BJ (cell line): ENCODE measurements around the gene AKT3. TPM values are rescaled to one million over a fixed set of nuclear protein-coding genes. Genes with fewer than 3 reads are reported as not detected.
A peak's percentile ranks its signal among the peaks of the same experiment; 100 is the strongest.

ENCODE experiments used
- CTCF ChIA-PET: fragments of 350-600 bp; formaldehyde crosslinking; extraction: SDS; loops from one replicate; lab custom pipeline; 2021; ENCODE audit warnings: antibody characterized with exemption, inconsistent platforms; lab: Yijun Ruan, JAX
- POLR2A ChIA-PET: fragments of 300-600 bp; sonication (Branson Sonifier 250); formaldehyde crosslinking; extraction: SDS; loops from one replicate; lab custom pipeline; 2021; ENCODE audit warnings: antibody characterized with exemption; lab: Charles Lee
- DNase-seq: peaks from one replicate; pipeline ENCODE4 v3.0.0-alpha.2; 2011; ENCODE audit warnings: low read depth
- H3K27me3 ChIP-seq: 2 replicates; pipeline ENCODE4 v1.6.0; 2011; ENCODE audit warnings: low read length; ENCODE audit not compliant: control insufficient read depth, insufficient read depth
- H3K36me3 ChIP-seq: 2 replicates; pipeline ENCODE4 v1.5.1; 2011; ENCODE audit warnings: low read length; ENCODE audit not compliant: control insufficient read depth, insufficient read depth
- H3K4me3 ChIP-seq: 2 replicates; pipeline ENCODE4 v1.5.1; 2011; ENCODE audit warnings: low read depth, mild to moderate bottlenecking, control low read depth, low read length
- polyA plus RNA-seq: library from polyadenylated mRNA; depleted of rRNA; stranded (reverse); fragments of >200 nt; gene quantifications from 2 replicates; pipeline ENCODE4 v1.2.3, GENCODE V29; 2011
- TF ChIP-seq, protein P1 (sequence below): IDR thresholded peaks from 2 replicates; pipeline ENCODE4 v1.5.1; 2011; ENCODE audit warnings: low read depth, mild to moderate bottlenecking, control low read depth, inconsistent platforms, low read length, moderate library complexity; ENCODE audit not compliant: insufficient read depth

AKT3 gene
- polyA plus RNA-seq, 1 experiment, result 23.8 TPM

DNA sequence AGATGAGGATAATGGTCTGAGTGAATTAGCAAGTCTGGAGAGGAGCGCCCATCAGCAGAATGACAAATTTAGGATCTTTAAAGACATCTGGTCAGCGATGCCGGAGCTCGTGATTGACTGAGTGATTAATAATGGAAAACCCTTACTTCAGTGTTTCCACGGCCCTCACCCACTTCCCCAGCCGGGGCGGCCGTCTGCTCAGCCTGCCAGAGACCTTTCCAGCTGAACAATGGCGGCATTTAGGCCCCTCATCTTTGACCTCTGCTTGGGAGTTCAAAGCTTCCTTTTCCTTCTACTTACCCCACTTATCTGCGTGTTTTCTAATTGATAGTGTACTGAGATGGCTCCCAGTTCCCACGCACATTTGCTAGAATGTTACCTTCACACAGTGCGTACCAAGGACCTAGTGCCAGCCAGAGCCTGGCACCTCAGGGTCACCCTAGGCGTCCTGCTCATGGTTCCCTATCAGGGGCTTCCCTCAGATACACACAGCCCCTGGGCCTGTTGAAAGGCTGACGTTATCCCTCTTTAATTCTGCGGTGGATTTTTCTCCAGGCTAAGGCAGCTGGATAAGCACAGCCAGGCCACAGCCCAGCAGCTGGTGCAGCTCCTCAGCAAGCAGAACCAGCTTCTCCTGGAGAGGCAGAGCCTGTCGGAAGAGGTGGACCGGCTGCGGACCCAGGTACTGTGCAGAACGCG lies 361.4 kb downstream of the AKT3 start:
- ChIA-PET POLR2A (no interaction called here), CTCF (no interaction called here)
- Histone ChIP-seq H3K4me3 (no peak overlapping the region), H3K27me3 (no peaks in the 10 kb centered on the region), H3K36me3 (no peaks in the 10 kb centered on the region)
- no peak for DNase-seq
- TF ChIP-seq, protein P1, sequence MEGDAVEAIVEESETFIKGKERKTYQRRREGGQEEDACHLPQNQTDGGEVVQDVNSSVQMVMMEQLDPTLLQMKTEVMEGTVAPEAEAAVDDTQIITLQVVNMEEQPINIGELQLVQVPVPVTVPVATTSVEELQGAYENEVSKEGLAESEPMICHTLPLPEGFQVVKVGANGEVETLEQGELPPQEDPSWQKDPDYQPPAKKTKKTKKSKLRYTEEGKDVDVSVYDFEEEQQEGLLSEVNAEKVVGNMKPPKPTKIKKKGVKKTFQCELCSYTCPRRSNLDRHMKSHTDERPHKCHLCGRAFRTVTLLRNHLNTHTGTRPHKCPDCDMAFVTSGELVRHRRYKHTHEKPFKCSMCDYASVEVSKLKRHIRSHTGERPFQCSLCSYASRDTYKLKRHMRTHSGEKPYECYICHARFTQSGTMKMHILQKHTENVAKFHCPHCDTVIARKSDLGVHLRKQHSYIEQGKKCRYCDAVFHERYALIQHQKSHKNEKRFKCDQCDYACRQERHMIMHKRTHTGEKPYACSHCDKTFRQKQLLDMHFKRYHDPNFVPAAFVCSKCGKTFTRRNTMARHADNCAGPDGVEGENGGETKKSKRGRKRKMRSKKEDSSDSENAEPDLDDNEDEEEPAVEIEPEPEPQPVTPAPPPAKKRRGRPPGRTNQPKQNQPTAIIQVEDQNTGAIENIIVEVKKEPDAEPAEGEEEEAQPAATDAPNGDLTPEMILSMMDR, result no peak

DNA sequence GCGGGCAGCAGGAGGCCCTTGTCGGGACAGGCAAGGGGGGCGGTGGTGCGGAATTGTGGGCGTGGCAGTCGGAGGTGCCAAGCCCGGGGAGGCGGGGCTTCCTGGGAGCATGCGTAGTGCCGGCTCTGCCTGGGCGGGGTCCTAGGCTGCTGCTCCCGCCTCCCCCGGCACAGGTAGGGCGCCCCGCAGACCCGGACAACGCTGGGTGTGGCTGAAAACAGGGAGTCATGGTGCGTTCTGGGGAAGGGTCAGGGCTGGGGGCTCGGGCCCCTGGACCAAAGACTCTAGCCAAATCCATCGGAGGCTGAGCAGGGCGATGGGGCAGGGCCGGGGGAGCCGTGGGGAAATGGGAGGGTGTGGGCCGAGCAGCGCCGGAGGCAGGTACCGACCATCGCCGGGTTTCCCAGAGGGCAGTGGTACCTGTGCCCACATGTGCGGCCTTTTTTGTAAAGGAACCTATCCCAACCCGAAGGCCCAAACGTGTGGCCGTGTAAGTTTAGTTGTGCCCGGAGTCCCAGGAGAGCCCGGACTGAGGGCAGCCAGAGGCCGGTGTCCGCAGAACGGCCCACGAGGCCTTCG lies 362.3 kb downstream of the AKT3 start:
- POLR2A ChIA-PET, result no interaction called here
- Histone ChIP-seq H3K27me3 (no peaks in the 10 kb centered on the region), H3K4me3 (peak overlapping the region; percentile 17; the same call in 1 of the 2 replicates), H3K36me3 (no peaks in the 10 kb centered on the region)
- TF ChIP-seq, protein P1, result no peak
- no peak for DNase-seq
- CTCF ChIA-PET, result no interaction called here

DNA sequence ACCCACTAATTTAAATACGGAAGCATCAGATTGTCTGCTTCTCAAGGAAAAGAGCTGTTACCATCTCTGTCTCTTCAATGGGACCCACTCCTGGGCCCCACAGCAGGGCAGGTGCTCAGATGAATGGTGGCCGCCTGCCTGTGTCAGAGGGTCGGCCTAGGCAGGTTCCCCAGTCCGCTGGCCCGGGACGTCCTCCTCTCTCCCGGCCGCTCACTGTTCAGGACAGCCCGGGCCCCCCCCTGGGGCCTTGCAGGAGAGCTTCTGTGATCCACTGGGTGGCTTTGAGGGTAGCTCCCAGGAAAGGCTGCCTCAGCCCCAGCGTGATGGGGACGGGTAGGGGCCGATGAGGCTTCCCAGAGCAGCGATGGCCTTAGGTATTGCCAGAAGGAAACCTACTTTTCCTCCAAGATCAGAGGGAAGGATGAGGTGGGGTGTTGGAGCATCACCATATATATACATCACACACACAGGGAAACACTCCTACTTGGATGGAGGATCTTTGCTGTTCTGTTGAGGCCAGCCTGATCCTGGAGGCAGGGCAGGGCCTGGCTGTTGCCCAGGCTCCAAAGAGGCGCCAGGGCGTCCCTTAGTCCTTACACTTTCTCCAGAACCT lies 362.9 kb downstream of the AKT3 start:
- Histone ChIP-seq H3K27me3 (no peaks in the 10 kb centered on the region), H3K4me3 (no peak overlapping the region), H3K36me3 (no peaks in the 10 kb centered on the region)
- DNase-seq, result no peak
- TF ChIP-seq, protein P1, result no peak
- ChIA-PET CTCF (interaction anchor here (1.0 kb wide), 1 partner anchor 19 kb away, joined by 3 read pairs; no protein-coding TSS in a partner anchor), POLR2A (no interaction called here)

DNA sequence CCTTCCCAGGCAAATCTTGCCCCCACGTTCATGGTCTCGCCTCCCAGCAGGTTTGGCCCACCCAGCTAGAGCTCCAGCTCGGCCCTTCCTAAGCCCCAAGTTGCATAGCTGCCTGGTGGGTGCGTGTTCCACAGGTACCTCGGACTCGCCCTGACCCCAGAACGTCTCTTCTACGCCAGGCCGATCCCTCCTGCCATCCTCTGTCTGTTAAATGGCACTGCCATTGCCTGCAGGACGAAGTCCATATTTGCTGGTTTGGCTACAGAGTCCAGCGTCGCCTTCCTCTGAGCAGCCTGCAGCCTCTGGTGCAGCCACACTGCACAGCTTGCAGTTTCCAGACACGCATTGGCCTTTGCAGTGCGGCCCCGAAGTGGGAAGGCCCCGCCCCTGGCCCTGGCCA lies 366.1 kb downstream of the AKT3 start:
- H3K27me3 ChIP-seq, result no peaks in the 10 kb centered on the region
- H3K4me3 ChIP-seq, result no peak overlapping the region
- TF ChIP-seq, protein P1, result no peak
- no peaks in the 10 kb centered on the region for H3K36me3 ChIP-seq
- POLR2A ChIA-PET, result no interaction called here
- no peak for DNase-seq
- CTCF ChIA-PET, result no interaction called here

DNA sequence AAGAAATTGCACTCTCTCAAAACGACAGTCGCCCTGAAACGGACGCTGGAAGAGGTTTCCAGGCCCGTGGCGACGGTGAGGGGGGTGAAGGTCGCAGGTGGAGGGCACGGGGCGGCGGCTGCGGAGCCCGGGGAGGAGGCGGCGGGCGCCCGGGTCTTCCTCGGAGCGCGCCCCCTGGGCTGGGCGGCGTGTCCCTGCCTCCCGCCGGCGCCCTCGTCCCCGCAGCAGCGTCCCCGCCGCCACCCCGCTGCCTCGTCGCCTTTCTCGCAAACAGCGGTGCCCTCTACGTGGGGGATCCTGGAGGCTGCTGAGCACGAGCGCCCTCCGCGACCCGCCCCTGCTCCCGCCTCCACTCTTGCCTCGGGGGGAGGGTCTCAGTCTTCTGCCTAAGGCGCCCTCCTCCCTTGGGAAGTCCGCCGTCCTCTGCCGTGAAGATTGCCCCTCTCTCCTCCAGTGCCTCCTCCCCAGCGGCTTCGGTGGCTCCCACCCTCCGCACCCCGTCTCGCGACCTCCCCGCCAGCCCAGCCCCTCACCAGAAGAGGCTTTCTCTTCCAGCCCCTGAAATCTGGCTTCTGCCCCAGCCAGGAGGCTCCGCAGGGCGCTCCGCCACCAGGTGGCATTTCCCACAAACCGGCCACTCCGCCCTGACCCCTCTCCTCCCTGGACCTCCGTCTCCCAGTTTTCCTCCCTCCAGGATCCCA lies 366.8 kb downstream of the AKT3 start:
- ChIA-PET CTCF (interaction anchor here (1.4 kb wide), 1 partner anchor 9 kb away, joined by 3 read pairs; no protein-coding TSS in a partner anchor), POLR2A (no interaction called here)
- no peaks in the 10 kb centered on the region for H3K27me3 ChIP-seq
- peak overlapping the region; percentile 21 for H3K4me3 ChIP-seq
- TF ChIP-seq, protein P1, result peak; percentile 13; the same call in 1 of the 2 replicates
- no peak for DNase-seq
- no peaks in the 10 kb centered on the region for H3K36me3 ChIP-seq
